CD4-positive, alpha-beta T cell treated with Interleukin-12 subunit alpha and Interleukin-12 subunit beta, for 1 hour (primary cell): ENCODE results near the gene CXADR.

ENCODE experiments used
- DNase-seq: peaks from one replicate; pipeline ENCODE4 v3.0.0-alpha.2; 2020

The CXADR gene

DNA sequence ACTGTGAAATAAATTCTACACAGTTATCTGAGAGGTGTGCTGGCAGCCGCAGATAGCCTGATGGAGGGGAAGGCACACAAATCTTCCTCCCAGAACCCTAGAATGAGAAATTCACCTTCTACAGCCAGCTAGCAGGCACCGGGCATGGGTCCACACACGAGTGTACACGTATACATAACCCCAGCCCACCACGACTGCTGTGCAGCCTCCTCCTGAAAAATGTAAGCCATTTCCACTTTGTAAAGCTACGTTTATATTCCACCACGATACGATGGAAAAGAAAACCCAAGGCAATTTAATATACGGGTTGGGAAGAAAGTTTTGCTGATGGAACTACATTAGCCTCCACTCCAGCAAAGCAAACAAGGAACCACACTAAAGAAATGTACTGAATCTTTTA lies 98.1 kb downstream of the CXADR start:
- DNase-seq = no peak

DNA sequence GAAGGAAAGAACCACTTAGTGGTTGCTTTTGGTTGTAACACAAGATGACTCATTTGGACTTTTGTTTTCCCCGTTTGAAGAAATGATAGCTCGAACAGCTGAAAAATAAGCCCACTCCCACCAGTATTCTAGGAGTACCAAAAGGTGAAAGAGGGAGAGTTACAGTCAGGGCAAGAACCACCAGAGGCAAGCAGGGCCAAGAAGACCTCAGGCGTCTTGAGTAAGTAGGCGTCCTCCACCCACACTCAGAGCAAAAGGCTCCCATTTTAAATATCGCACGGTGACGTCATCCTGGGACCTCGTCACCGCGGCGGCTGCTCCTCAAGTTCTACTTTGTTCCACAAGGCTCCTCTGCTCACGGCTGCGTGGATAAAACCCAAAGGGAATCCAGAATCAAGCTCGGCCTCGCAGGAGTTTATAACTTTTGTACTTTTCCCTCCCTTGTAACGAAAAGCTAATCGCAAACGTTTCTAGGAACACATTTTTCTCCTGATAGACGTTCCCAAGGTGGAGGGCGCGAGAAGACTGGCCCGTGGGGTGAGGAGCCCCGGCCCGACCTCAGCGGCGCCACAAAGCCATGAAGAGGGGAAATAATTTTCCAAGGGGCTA lies 98.7 kb downstream of the CXADR start:
- DNase-seq = peak; percentile 82

DNA sequence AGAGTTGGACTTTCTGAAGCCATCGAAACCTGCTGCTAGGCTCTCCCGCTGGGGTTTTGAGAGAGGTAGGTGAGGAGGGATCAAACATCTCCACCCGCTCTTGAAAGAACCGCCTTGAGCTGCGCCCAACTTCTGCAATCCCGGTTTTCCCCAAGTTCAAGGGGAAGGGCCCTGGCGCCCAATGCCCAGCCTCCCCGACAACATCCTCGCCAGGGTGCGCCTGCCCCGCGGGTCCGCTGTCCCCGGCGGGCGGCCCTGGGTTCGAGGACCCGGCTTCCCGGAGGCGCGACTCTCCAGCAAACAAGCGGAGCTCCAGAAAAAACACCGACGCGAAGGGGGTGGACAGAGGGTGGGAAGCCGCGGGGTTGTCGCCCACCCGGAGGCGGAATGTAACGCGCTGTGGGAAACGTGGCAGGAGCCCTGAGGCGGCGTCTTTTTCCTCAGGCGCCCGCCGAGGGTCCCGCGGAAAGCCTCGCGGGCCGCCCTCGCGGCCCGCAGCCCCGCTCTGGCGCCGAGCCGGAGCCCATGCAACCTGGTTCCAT lies 99.3 kb downstream of the CXADR start:
- DNase-seq = peak; percentile 38

DNA sequence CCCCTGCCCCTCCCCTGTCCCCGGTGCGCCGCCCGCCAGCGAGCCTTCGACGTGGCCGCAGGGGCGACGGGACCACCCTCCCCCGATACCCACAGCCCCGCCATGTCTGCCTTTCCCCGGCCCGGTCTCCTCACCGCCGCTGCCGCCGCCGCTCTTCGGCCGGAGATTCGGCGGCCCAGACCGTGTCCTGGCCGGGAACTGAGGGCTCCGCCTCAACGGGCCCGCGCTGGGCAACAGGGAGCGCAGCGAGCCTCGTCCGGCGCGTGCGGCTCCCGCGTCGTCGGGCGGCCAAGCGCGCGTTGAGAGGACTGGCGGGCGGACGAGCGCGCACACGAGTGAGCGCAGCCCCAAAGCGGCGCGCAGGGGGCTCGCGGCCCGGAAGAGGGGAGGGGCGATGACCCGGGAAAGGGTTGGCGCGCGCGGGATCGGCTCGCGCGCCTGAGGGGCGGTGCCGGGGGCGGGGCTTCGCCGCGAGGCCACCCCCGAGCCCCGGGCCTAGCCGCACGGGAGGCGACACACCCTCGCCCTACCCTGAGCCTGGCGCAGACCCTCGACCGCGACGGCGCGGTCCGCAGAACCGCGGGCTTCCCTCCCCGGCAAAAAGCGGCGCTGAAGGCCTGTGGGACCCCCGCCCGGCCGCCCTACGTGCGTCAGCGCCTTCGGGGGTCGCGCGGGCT lies 99.9 kb downstream of the CXADR start, which contains the start of gene BTG3:
TSS of gene BTG3 (minus strand) at position 337 of the 677 bp plus-strand sequence. CDS start 3,757 bp downstream, outside the sequence.
- DNase-seq = peak; percentile 90

DNA sequence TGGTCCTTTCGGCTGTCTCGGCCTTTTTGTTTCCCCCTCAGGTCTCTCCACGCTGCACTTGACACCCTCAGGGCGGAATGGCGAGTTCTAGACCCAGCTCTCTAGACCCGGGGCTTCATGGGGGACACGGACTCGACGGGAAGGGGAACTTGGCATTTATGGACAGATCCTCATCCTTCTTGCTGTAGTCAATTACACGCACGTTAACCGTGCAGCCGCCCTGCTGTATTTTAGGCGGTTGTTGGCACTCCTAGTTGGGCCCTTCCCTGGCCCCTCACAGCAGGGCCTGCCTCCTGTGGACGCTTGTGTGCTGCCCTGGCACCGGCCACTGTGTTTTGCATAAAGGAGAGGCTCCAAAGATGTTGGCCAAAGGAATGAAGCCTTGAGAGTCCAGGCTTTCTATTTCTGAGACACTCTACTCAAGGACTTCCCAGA lies 100.4 kb downstream of the CXADR start:
- no peak for DNase-seq

DNA sequence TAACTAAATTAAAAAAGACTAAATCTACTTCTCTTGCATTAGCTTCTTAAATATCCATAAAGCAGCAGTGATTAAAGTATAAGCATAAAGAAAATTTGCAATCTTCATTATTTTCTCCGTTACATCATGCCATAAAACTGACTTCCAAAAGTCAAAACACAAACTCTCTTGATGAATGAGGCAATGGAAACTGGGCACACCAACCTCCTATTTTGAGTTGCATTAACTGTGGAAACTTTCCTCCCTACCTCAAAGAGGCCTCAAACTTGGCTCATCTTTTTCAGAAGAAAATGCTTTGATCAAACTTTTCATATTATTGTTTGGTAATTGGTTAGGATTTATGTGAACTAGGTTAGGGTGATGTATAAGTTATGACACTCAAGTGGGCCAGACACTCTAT lies 104.0 kb downstream of the CXADR start:
- no peak for DNase-seq

DNA sequence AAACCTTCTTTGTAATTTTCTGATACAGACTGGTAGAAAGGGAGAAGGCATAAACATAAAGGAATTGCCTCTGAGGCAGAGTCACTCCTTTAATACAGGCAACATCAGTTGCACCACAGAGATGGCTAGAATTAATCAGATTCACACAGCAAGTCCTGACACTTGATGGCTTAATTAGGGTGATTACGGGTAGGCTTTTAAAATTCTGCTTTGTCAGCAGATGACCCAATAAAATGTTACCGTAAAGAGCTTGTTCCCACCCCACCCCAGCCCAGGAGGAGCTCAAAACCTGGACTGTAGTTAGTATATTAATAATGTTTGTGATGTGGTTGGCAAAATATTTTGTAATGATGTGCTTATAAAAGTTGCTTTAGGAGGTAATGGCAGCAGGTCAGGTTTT lies 109.2 kb downstream of the CXADR start:
- DNase-seq = no peak

DNA sequence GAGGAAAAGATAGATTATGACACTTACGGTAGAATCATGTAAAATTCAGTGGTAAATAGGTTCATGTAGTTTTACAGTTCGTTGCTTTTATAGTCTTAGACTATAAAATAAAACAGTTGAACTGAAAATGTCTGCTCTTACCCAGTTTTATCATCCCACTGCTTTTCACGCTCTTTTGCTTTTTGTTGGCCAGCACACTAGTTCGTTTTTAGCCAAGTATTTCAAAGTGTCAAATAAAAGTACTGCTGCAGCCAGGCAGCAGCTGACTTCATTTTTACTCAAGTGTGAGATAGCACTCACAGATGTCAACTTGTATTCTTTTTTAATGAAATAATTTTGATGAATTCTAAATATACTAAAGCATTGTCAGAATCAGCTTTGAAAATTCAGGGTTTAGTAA lies 118.4 kb downstream of the CXADR start:
- no peak for DNase-seq

DNA sequence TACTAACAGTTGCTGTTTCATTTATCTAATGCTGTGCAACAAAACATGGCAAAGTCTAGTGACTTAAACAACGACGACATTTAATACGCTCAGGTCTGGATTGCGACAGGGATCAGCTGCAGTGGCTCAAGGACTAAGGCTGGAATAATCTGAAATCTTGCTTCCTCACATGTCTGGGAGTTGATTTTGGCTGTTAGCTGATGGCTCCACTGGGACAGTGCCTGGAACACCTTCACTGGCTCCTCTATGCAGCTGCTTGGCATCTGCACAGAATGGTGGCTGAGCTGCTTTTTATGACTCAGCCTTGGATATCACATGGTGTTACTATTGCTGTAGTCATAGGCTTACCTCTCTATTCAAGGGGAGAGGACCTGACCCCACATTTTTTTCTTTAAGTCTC lies 123.9 kb downstream of the CXADR start:
- no peak for DNase-seq

DNA sequence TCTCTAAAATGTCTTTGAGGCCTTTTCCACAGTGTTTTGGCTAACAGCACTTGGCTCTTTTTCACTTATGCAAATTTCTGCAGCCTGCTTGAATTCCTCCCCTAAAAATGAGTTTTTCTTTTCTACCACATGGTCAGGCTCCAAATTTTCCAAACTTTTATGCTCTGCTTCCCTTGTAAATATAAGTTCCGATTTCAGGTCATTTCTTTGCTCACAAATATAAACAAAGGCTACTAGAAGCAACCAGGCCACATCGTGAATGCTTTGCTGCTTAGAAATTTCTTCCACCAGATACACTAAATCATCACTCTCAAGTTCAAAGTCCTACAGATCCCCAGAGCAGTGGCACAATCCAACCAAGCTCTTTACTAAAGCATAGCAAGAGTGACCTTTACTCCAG lies 128.0 kb downstream of the CXADR start:
- no peak for DNase-seq
